HEK293T (cell line): ENCODE results near the gene GLT8D2.

Source experiments
- ARNT ChIP-seq: fragments of 450-650 bp; IDR thresholded peaks from 2 replicates; pipeline ENCODE4 v1.6.1; 2017; ENCODE audit warnings: mild to moderate bottlenecking
- BHLHE40 ChIP-seq: fragments of 450-650 bp; IDR thresholded peaks from 2 replicates; pipeline ENCODE4 v1.6.1; 2016; ENCODE audit warnings: mild to moderate bottlenecking, moderate library complexity, borderline replicate concordance
- ELF4 ChIP-seq: fragments of 450-650 bp; IDR thresholded peaks from 2 replicates; pipeline ENCODE4 v1.6.1; 2017; ENCODE audit warnings: antibody characterized with exemption
- FOXA1 ChIP-seq: fragments of 450-650 bp; IDR thresholded peaks from 2 replicates; pipeline ENCODE4 v1.6.1; 2016; ENCODE audit warnings: mild to moderate bottlenecking
- FOXK2 ChIP-seq: fragments of 450-650 bp; IDR thresholded peaks from 2 replicates; pipeline ENCODE4 v1.6.1; 2016; ENCODE audit warnings: mild to moderate bottlenecking
- FOXM1 ChIP-seq: fragments of 450-650 bp; IDR thresholded peaks from 2 replicates; pipeline ENCODE4 v1.6.1; 2017; ENCODE audit warnings: mild to moderate bottlenecking, borderline replicate concordance
- SUZ12 ChIP-seq: fragments of 450-650 bp; IDR thresholded peaks from 2 replicates; pipeline ENCODE4 v1.6.1; 2016; ENCODE audit warnings: mild to moderate bottlenecking
- TARDBP ChIP-seq: fragments of 450-650 bp; IDR thresholded peaks from 2 replicates; pipeline ENCODE4 v1.6.1; 2016

GRCh38 chr12:104010606-104011169 is 39.3 kb downstream of the GLT8D2 start:
- TF ChIP-seq ARNT (no peak), ELF4 (no peak), BHLHE40 (no peak), FOXA1 (no peak), FOXK2 (no peak), FOXM1 (no peak), TARDBP (no peak), SUZ12 (no peak)
